K562 (cell line): Measurements from ENCODE around the gene NME7. TPM values are rescaled to one million over a fixed set of nuclear protein-coding genes. Genes with fewer than 3 reads are reported as not detected.

Experiments
- DIDO1 ChIP-seq: fragments of 450-650 bp; IDR thresholded peaks from 2 replicates; pipeline ENCODE4 v1.6.1; 2016; ENCODE audit warnings: low read depth, missing biosample characterization, missing genetic modification characterization
- EGR1 ChIP-seq: fragments of 450-650 bp; conservative IDR thresholded peaks from 2 replicates; pipeline ENCODE4 v1.6.1; 2017; ENCODE audit warnings: mild to moderate bottlenecking
- EP300 ChIP-seq: IDR thresholded peaks from 2 replicates; pipeline ENCODE4 v1.6.1; 2012; ENCODE audit warnings: low read length, improper control_type of control experiment
- EP400 ChIP-seq: fragments of 450-650 bp; IDR thresholded peaks from 2 replicates; pipeline ENCODE4 v1.6.1; 2017; ENCODE audit warnings: antibody characterized with exemption, mild to moderate bottlenecking, moderate library complexity
- FOXK1 ChIP-seq: sonication (generic); formaldehyde crosslinking; IDR thresholded peaks from 2 replicates; pipeline ENCODE4 v1.8.0; 2022; ENCODE audit warnings: missing genetic modification reagents, mild to moderate bottlenecking, borderline replicate concordance
- GATAD2B ChIP-seq: fragments of 450-650 bp; IDR thresholded peaks from 2 replicates; pipeline ENCODE4 v1.6.1; 2017; ENCODE audit warnings: mild to moderate bottlenecking, borderline replicate concordance
- HCFC1 ChIP-seq: IDR thresholded peaks from 2 replicates; pipeline ENCODE4 v1.6.1; 2012; ENCODE audit warnings: low read depth, low read length, improper control_type of control experiment
- HDAC3 ChIP-seq: fragments of 450-650 bp; IDR thresholded peaks from 2 replicates; pipeline ENCODE4 v1.6.1; 2018; ENCODE audit warnings: borderline replicate concordance, mild to moderate bottlenecking, moderate library complexity; ENCODE audit not compliant: partially characterized antibody
- HEY1 ChIP-seq: fragments of 250-450 bp; sonication (Bioruptor Pico); IDR thresholded peaks from 2 replicates; pipeline ENCODE4 v1.5.0; 2020; ENCODE audit warnings: mild to moderate bottlenecking, moderate library complexity, borderline replicate concordance
- HMBOX1 ChIP-seq: sonication (generic); IDR thresholded peaks from 2 replicates; pipeline ENCODE4 v1.6.1; 2016
- HNRNPLL ChIP-seq: fragments of 200-400 bp; formaldehyde crosslinking; IDR thresholded peaks from 2 replicates; pipeline ENCODE4 v1.6.1; 2017; ENCODE audit warnings: low read length, low read depth, mild to moderate bottlenecking; ENCODE audit not compliant: poor library complexity, severe bottlenecking
- KLF6 ChIP-seq: fragments of 250-450 bp; sonication (Bioruptor Pico); IDR thresholded peaks from 2 replicates; pipeline ENCODE4 v1.4.0; 2020; ENCODE audit warnings: mild to moderate bottlenecking, moderate library complexity, borderline replicate concordance
- NR2C2 ChIP-seq, 2 experiments: fragments of 200-800 bp in 1 of 2; sonication (Bioruptor generic) in 1 of 2; sonication (generic) in 1 of 2; formaldehyde crosslinking in 1 of 2; IDR thresholded peaks; 2 replicates each; pipeline versions ENCODE4 v1.6.1 to v1.8.0; 2016 to 2022; ENCODE audit warnings: mild to moderate bottlenecking in 1 of 2, missing compliant biosample characterization in 1 of 2, missing genetic modification characterization in 1 of 2, missing genetic modification reagents in 1 of 2
- RFX1 ChIP-seq: fragments of 450-650 bp; IDR thresholded peaks from 2 replicates; pipeline ENCODE4 v1.6.1; 2016; ENCODE audit warnings: mild to moderate bottlenecking, moderate library complexity
- RNF2 ChIP-seq: sonication (generic); IDR thresholded peaks from 2 replicates; pipeline ENCODE4 v1.6.1; 2016
- SIX5 ChIP-seq, 2 experiments: IDR thresholded peaks; 2 replicates each; pipeline ENCODE4 v1.6.1; 2011; ENCODE audit warnings: low read length in 2 of 2, borderline replicate concordance in 1 of 2, low read depth in 1 of 2, mild to moderate bottlenecking in 1 of 2, moderate library complexity in 1 of 2; ENCODE audit not compliant: insufficient read depth in 1 of 2
- SMARCE1 ChIP-seq: fragments of 450-650 bp; IDR thresholded peaks from 2 replicates; pipeline ENCODE4 v1.7.1; 2016; ENCODE audit warnings: mild to moderate bottlenecking
- TEAD4 ChIP-seq, 2 experiments: sonication (generic) in 1 of 2; formaldehyde crosslinking in 1 of 2; IDR thresholded peaks; 2 replicates each; pipeline versions ENCODE4 v1.6.1 to v1.8.0; 2012 to 2022; ENCODE audit warnings: borderline replicate concordance in 1 of 2, inconsistent platforms in 1 of 2, low read length in 1 of 2, mild to moderate bottlenecking in 1 of 2, missing genetic modification reagents in 1 of 2
- ZBTB11 ChIP-seq, 3 experiments: fragments of 200-800 bp in 1 of 3; fragments of 250-450 bp in 1 of 3; fragments of 450-650 bp in 1 of 3; sonication (Bioruptor Pico) in 1 of 3; sonication (Bioruptor generic) in 1 of 3; formaldehyde crosslinking in 1 of 3; IDR thresholded peaks; 2 replicates each; pipeline versions ENCODE4 v1.6.1 to v1.8.0; 2016 to 2022; ENCODE audit warnings: mild to moderate bottlenecking in 2 of 3, missing genetic modification characterization in 2 of 3, missing compliant biosample characterization in 1 of 3, moderate library complexity in 1 of 3
- ZNF740 ChIP-seq, 3 experiments: fragments of 200-800 bp in 1 of 3; sonication (Bioruptor generic) in 1 of 3; sonication (generic) in 1 of 3; formaldehyde crosslinking in 1 of 3; IDR thresholded peaks; 2 replicates each; pipeline versions ENCODE4 v1.6.1 to v1.8.0; 2016 to 2022; ENCODE audit warnings: mild to moderate bottlenecking in 2 of 3, missing compliant biosample characterization in 2 of 3, missing genetic modification characterization in 2 of 3, missing genetic modification reagents in 1 of 3
- polyA plus RNA-seq, 8 experiments: library from polyadenylated mRNA; depleted of rRNA in 4 of 8; stranded (reverse) in 5 of 8; unstranded in 3 of 8; fragments of >200 nt; fragmentation: Nextera tagmentation in 2 of 8; fragmentation: Illumina TruSeq in 1 of 8; extraction: Ambion mirVana in 2 of 8; extraction: Trizol in 1 of 8; gene quantifications; 2 replicates each; pipeline versions ENCODE4 v1.2.1 to v1.2.3, GENCODE V29; 2011 to 2014; ENCODE audit warnings: inconsistent platforms in 1 of 8, missing spikeins in 1 of 8
- total RNA-seq, 7 experiments: library from RNA; depleted of rRNA in 6 of 7; stranded (reverse); fragments of >200 nt in 6 of 7; fragmentation: Illumina TruSeq in 2 of 7; extraction: Trizol in 2 of 7; gene quantifications; 2 replicates each; pipeline versions ENCODE4 v1.2.1 to v1.2.3, GENCODE V29; 2011 to 2021; ENCODE audit warnings: low replicate concordance in 1 of 7

The NME7 gene
- total and polyA plus RNA-seq, 9 of the 15 experiments (the other 6 are each of a cell fraction or from before 2014, with no cell fraction given): 7.9 to 43.2 (median 23.9) TPM

GRCh38 chr1:169367686-169368405 lies at the start of gene NME7, which contains the start of gene BLZF1 (continued):
- 0 out of 2 replicates have a peak, but pooled peaks have one; percentile 35 for TF ChIP-seq EP300
- peak; percentile 37; the same call in 1 of the 2 replicates for TF ChIP-seq RNF2
- peak; percentile 89 for TF ChIP-seq DIDO1 (tag)
- TF ChIP-seq NR2C2 (CRISPR knock-in tag; IDR thresholded peaks at IDR 0.05): peak; percentile 91
- peak; percentile 100 for TF ChIP-seq NR2C2 (tag; IDR thresholded peaks at IDR 0.05)
- peak; percentile 68 for TF ChIP-seq HMBOX1
- 0 out of 2 replicates have a peak, but pooled peaks have one; percentile 76 for TF ChIP-seq HEY1 (CRISPR knock-in tag)
- TF ChIP-seq HDAC3: peak; percentile 48
- peak; percentile 63; the same call in 1 of the 2 replicates for TF ChIP-seq GATAD2B
- TF ChIP-seq ZBTB11 (CRISPR knock-in tag; IDR thresholded peaks at IDR 0.05): peak in 1 of 3 experiments; percentile 94; a peak in 3 of 6 replicates
- TF ChIP-seq RFX1: peak; percentile 99
- no peak for TF ChIP-seq ZNF740 (CRISPR knock-in tag; IDR thresholded peaks at IDR 0.05)
- TF ChIP-seq ZNF740 (tag; IDR thresholded peaks at IDR 0.05): no peak
- TF ChIP-seq KLF6 (CRISPR knock-in tag): 0 out of 2 replicates have a peak, but pooled peaks have one; percentile 30
- peak; percentile 94 for TF ChIP-seq EP400
- 0 out of 2 replicates have a peak, but pooled peaks have one; percentile 25 for TF ChIP-seq SMARCE1
- TF ChIP-seq EGR1: peak; percentile 85
- TF ChIP-seq TEAD4 (IDR thresholded peaks at IDR 0.05; ENCODE audit: low read length): peak; percentile 34; the same call in 1 of the 2 replicates
- no peak for TF ChIP-seq TEAD4 (CRISPR knock-in tag; IDR thresholded peaks at IDR 0.05; ENCODE audit: borderline replicate concordance)
- TF ChIP-seq SIX5 (IDR thresholded peaks at IDR 0.05; ENCODE audit: borderline replicate concordance in 1 of 2, insufficient read depth in 1 of 2, low read depth in 1 of 2, low read length in 2 of 2): 0 out of 4 replicates have a peak, but pooled peaks of 1 of the 2 experiments have one; percentile 15
- TF ChIP-seq HNRNPLL: peak; percentile 74
- peak; percentile 43; the same call in 1 of the 2 replicates for TF ChIP-seq FOXK1
- TF ChIP-seq HCFC1: peak; percentile 71
